RWPE1 (cell line): Measurements from ENCODE around the gene LRRC27.

ENCODE experiments used
- CTCF ChIA-PET: fragments of 350-600 bp; sonication (Branson Sonifier 250); formaldehyde crosslinking; extraction: SDS; loops from one replicate; lab custom pipeline; 2021; lab: Yijun Ruan, JAX
- POLR2A ChIA-PET: fragments of 400-600 bp; formaldehyde crosslinking; extraction: SDS; loops from one replicate; lab custom pipeline; 2020; ENCODE audit warnings: antibody characterized with exemption; ENCODE audit not compliant: low non-redundant PET; lab: Yijun Ruan, JAX
- DNase-seq: peaks from one replicate; pipeline ENCODE4 v3.0.0; 2012; ENCODE audit warnings: low spot score
- H3K27ac ChIP-seq: fragments of 450-650 bp; 2 replicates; pipeline ENCODE4 v1.5.1; 2017
- CTCF ChIP-seq: fragments of 450-650 bp; conservative IDR thresholded peaks from 2 replicates; pipeline ENCODE4 v1.5.1; 2017; ENCODE audit warnings: low read depth, mild to moderate bottlenecking

Gene LRRC27

DNA sequence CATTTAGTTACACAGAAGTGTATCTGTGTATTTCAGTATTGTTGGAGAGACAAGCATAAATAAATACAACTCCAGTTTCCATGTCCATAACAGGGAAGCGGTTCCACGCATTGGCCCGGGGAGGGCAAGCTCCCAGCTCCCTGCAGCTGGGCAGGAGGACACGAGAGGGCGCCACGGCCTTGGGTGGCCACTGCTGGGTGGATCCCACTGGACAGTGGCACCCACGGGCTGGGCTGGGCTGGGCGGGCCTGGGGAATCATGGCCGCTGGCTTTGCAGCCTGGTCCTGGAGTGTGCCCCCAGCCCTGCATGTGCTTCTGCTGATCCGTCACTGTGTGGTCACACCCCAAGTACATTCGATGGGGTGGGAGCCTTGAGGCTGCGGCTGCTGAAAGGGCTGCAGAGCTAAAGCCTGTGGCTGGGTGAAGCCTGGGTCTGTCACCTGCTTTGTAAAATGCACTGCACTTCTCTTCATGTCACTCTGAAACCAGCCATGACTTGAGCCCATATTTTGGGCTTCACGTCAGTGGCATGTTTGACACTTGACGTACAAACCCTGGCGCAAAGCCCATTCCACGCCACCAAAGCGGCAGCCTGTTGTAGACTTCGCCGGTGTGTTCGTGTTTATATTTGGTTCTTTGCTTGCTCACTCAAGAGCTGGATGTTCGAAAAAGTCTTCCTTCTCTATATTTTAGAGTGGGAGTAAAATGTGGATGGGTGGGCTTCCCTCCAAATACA lies 27.5 kb downstream of the LRRC27 start:
- CTCF ChIA-PET: interaction anchor here (0.7 to 1.8 kb wide), 10 partner anchors 14 to 189 kb away, joined by 3 to 10 read pairs (median 4); no protein-coding TSS in a partner anchor

GRCh38 chr10:132360766-132361447 lies 28.9 kb downstream of the LRRC27 start:
- TF ChIP-seq CTCF: peak; percentile 67
- ChIA-PET POLR2A (no interaction called here), CTCF (interaction anchor here (0.5 to 1.8 kb wide), 20 partner anchors 8 to 191 kb away, joined by 3 to 10 read pairs (median 4); no protein-coding TSS in a partner anchor)
- DNase-seq: peak; percentile 26
- no peak overlapping the region for H3K27ac ChIP-seq

More for the DNA sequence above, 27.5 kb downstream of the LRRC27 start:
- DNase-seq: no peak
- TF ChIP-seq CTCF: no peak
- no peak overlapping the region for H3K27ac ChIP-seq
- POLR2A ChIA-PET: no interaction called here

DNA sequence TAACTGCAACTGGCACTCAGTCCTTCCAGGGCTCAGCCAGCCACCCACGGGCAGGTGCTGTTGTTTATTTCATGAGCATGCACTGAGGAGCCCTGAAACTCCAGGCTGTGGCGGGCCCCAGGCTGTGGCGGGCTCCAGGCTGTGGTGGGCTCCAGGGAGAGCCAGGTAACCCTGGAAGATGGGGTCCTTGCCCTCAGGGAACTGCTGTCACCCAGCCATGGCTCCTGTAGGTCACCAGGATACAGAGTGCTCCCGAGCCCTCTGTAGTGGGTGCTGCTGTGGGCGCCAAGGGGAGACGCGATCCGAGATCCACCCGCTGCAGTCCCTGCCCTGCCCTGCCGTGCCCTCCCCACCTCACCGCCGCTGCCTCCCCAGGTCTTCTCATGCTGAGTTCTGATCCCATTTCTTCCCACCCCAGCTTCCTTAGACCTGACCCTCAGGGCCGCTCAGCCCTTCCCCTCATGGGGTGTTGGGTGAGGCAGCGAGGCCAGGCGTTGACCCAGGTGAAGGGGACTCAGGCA lies 29.6 kb downstream of the LRRC27 start:
- POLR2A ChIA-PET: no interaction called here
- CTCF ChIA-PET: interaction anchor here (0.7 to 1.8 kb wide), 6 partner anchors 9 to 86 kb away, joined by 3 to 10 read pairs (median 3); no protein-coding TSS in a partner anchor
- no peak for TF ChIP-seq CTCF
- DNase-seq: no peak
- H3K27ac ChIP-seq: no peak overlapping the region

GRCh38 chr10:132362151-132362611 lies 30.2 kb downstream of the LRRC27 start:
- ChIA-PET POLR2A (no interaction called here), CTCF (interaction anchor here (1.0 kb wide), 1 partner anchor 11 kb away, joined by 4 read pairs; no protein-coding TSS in a partner anchor)

GRCh38 chr10:132363376-132363775 lies 31.4 kb downstream of the LRRC27 start:
- no peak for TF ChIP-seq CTCF
- POLR2A ChIA-PET: no interaction called here
- DNase-seq: no peak
- CTCF ChIA-PET: interaction anchor here (0.5 kb wide), 1 partner anchor 184 kb away, joined by 3 read pairs; no protein-coding TSS in a partner anchor
- peak overlapping the region; percentile 49 for H3K27ac ChIP-seq

More at GRCh38 chr10:132362151-132362611, 30.2 kb downstream of the LRRC27 start:
- H3K27ac ChIP-seq: no peak overlapping the region
- no peak for DNase-seq
- no peak for TF ChIP-seq CTCF
